22Rv1 (cell line): Measurements from ENCODE around the gene NRXN2.

Source experiments
- H3K27ac ChIP-seq: fragments of 450-650 bp; 2 replicates; pipeline ENCODE4 v1.5.1; 2017
- ZFX ChIP-seq: fragments of 450-650 bp; IDR thresholded peaks from 2 replicates; pipeline ENCODE4 v1.6.1; 2017; ENCODE audit warnings: antibody characterized with exemption, borderline replicate concordance
- TF ChIP-seq, protein P1 (sequence below): fragments of 450-650 bp; IDR thresholded peaks from 2 replicates; pipeline ENCODE4 v1.5.1; 2017; ENCODE audit warnings: mild to moderate bottlenecking

The NRXN2 gene

DNA sequence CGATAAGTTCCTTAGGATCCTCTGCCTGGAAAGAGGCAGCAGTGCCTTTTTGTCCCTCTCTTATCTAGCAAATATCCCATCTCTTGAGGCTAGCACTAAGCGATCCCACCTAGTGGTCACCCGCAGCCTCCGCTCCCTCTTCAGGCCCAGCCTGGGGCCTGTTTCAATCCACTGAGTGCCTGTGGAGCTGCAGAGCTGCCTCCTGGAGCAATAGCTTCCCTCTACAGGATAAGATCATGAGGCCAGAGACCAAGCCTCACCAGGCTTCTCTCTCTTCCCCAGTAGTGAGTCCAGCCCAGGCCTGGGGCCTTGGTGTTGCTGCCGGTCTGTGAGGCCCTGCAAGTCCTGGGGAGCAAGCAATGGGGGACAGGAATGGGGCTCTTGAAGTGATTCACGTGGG is 66.1 kb downstream of the NRXN2 start:
- H3K27ac ChIP-seq, result no peak overlapping the region
- TF ChIP-seq, protein P1, sequence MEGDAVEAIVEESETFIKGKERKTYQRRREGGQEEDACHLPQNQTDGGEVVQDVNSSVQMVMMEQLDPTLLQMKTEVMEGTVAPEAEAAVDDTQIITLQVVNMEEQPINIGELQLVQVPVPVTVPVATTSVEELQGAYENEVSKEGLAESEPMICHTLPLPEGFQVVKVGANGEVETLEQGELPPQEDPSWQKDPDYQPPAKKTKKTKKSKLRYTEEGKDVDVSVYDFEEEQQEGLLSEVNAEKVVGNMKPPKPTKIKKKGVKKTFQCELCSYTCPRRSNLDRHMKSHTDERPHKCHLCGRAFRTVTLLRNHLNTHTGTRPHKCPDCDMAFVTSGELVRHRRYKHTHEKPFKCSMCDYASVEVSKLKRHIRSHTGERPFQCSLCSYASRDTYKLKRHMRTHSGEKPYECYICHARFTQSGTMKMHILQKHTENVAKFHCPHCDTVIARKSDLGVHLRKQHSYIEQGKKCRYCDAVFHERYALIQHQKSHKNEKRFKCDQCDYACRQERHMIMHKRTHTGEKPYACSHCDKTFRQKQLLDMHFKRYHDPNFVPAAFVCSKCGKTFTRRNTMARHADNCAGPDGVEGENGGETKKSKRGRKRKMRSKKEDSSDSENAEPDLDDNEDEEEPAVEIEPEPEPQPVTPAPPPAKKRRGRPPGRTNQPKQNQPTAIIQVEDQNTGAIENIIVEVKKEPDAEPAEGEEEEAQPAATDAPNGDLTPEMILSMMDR, result no peak
- TF ChIP-seq ZFX, result no peak

DNA sequence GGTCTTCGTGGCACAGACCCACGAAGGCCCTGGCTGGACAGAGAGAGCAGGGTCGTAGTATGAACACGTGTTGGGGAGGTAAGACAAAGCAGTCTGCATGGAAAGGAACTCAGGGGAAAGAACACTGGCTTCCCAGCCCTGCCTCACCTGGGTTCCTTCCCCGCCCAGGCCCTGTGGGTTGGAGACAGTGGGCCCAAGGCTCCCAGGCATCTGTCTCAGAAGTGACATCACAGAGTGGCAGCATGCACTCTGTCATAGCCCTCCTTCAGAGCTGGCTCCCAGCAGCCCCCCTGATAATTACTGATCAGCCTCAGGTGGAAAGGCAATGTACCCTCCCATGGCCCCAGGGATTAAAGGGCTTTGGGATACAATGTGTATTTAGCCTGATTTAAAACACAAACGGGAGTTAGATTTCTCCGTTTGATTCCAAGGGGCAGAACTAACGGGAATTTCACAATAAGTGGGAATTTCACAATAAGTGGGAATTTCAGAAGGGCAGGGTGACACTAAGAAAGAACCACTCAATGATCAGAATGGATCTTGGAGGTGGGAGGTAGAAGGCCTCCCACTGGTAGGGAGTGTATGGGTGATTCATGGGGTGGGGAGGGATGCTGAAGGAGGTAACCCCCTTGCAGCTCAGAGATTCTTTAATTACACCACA is 66.9 kb downstream of the NRXN2 start:
- TF ChIP-seq, protein P1, result no peak
- no peak for TF ChIP-seq ZFX
- H3K27ac ChIP-seq, result no peak overlapping the region

DNA sequence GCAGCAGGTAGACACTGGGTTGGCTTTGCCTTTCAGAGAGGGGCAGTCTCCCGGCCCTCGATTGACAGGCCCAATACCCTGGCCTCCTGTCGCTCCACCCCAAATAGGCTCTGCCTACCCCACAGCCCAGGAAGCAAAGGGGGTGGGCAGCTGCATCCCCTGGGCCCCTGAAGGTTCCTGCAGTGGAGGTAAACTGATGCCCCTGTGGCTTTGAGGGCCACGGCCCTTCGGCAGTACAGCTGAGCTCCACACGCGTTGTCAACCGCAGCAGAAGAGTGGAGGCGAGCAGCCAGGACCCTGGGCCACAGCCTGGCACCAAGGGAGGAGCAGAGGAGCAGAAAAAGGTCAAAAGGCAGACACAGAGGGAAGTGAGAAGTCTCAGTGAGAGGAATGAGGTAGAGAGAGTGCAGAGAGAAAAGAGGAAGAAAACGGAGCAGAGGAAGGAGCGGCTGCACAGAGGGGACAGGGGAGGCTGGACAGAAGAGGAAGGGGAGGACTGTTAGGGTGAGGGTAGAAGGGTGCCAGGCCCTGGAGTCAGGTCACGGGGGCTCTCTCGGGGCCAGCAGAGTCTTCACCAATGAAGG is 67.9 kb downstream of the NRXN2 start:
- TF ChIP-seq ZFX, result no peak
- TF ChIP-seq, protein P1, result no peak
- H3K27ac ChIP-seq, result no peak overlapping the region

DNA sequence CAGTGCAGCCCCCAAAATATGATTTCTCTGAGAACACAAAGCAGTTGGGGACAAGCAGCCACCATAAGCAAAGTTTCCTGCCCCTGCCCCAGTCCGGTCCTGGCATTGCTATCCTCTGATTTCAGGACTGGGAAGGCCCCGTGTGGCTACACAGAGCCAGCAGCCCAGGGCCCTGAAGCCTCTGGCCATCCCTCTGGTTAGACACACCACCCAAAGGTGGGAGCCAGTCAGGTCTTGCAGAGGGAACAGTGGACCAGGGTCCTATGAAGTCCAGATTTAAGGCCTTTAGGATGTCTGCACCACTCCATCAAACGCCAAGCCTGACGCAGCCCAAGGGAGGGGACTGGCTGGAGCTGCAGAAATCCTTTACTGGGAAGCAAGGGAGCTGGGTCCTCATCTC is 68.6 kb downstream of the NRXN2 start:
- H3K27ac ChIP-seq, result no peak overlapping the region
- TF ChIP-seq, protein P1, result no peak
- no peak for TF ChIP-seq ZFX

DNA sequence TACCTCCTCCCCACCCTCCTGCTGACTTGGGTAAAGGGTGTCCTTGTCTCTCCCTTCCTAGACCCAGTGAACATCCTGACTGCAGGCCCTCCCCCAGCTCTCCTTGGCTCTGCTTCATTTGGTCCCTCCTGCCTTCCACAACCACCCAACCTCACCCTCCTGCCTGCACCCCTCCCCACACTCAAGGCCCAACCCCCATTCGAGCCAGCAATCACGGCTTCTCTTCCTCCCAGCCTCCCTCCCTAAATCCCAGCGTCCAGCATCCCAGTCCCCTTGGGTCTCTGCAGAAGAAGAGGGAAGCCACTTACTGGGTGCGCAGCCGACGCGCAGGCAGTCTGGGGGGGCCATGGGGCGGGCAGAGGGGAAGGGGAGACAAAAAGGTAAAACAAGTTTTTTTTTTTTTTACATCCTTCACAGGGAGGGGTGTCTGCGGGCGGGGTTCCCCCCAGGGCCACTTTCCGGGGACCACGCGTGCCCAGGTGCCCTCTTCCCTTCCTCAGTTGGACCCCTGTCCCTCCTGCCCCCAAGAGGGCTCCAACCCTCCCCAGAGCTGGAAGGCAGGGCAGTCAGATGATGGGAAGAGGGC is 69.5 kb downstream of the NRXN2 start:
- TF ChIP-seq, protein P1, result peak; percentile 38
- TF ChIP-seq ZFX, result no peak
- no peak overlapping the region for H3K27ac ChIP-seq

DNA sequence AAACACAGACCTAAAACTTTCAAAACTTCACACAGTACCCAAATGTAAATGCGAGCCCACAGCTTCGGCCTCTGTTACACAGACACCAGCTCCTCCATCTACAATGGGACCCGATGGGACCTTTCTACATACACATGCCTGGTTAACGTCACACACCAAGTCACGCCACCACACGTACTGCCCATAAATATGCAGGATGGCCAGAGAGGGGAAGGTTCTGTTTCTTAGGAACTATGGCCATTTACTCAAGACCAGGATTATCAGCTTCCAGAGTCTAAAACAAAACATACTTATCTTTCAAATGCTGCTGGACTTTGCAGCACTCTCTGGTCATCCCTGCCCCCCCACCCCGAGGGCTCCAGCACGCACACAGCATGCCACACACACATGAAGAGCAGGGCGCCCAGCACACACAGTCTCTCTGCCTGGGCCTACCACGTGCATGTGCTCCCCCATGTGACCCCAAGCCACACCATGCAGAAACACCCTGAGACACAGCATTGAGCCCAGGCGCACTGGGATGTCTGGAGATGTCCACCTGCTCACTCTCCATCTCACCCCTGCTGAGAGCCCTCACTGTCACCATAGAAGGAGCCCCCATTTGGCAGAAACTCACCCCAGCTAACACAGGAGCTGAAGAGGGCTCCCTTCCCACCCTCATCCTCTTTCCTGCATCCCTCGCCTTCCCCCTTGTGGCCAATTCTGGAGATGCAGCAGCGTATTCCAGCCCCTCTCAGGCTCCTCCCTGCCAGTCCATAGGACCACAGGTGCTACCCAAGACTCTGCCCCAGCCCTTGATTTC is 70.2 kb downstream of the NRXN2 start:
- TF ChIP-seq, protein P1, result peak; percentile 88
- TF ChIP-seq ZFX, result no peak
- H3K27ac ChIP-seq, result no peak overlapping the region
